IPS-NIHi7 (cell line): ENCODE results near the gene COX17.

ENCODE experiments used
- DNase-seq: peaks from one replicate; pipeline ENCODE4 v3.0.0; 2012; ENCODE audit warnings: mixed read lengths; ENCODE audit errors: extremely low spot score

COX17 gene

GRCh38 chr3:119675188-119675874 lies 1.9 kb downstream of the COX17 start:
- no peak for DNase-seq

- no peak for DNase-seq
Measured at GRCh38 chr3:119673875-119674274, 3.3 kb downstream of the COX17 start.

- no peak for DNase-seq
Measured at GRCh38 chr3:119672776-119673175, 4.4 kb downstream of the COX17 start.

- DNase-seq: no peak
Measured at GRCh38 chr3:119669906-119670570, 7.2 kb downstream of the COX17 start.

GRCh38 chr3:119665954-119666559 lies 11.1 kb downstream of the COX17 start:
- DNase-seq: no peak

- DNase-seq: no peak
Measured at GRCh38 chr3:119664850-119665379, 12.3 kb downstream of the COX17 start.

- no peak for DNase-seq
Measured at GRCh38 chr3:119664370-119664769, 12.8 kb downstream of the COX17 start.

- no peak for DNase-seq
Measured at GRCh38 chr3:119663885-119664284, 13.3 kb downstream of the COX17 start.

GRCh38 chr3:119662604-119663373 lies 14.4 kb downstream of the COX17 start:
- DNase-seq: no peak

- DNase-seq: no peak
Measured at GRCh38 chr3:119660474-119661440, 16.4 kb downstream of the COX17 start, which contains the start of gene POPDC2. TSS of gene POPDC2 (minus strand) at chr3:119660589. CDS start at chr3:119660423, 166 bp downstream.

GRCh38 chr3:119659606-119660291 lies 17.5 kb downstream of the COX17 start:
- DNase-seq: no peak

GRCh38 chr3:119658994-119659393 lies 18.2 kb downstream of the COX17 start:
- no peak for DNase-seq

GRCh38 chr3:119657887-119658702 lies 19.1 kb downstream of the COX17 start:
- DNase-seq: no peak

- DNase-seq: no peak
Measured at GRCh38 chr3:119653876-119654275, 23.3 kb downstream of the COX17 start.

- DNase-seq: no peak
Measured at GRCh38 chr3:119652306-119653033, 24.7 kb downstream of the COX17 start.

GRCh38 chr3:119649761-119650160 lies 27.4 kb downstream of the COX17 start:
- no peak for DNase-seq

GRCh38 chr3:119647843-119648575 lies 29.2 kb downstream of the COX17 start:
- DNase-seq: no peak

- no peak for DNase-seq
Measured at GRCh38 chr3:119647171-119647570, 30.0 kb downstream of the COX17 start.
